B cell (primary cell): Measurements from ENCODE around the gene C3. TPM values are rescaled to one million over a fixed set of nuclear protein-coding genes. Genes with fewer than 3 reads are reported as not detected.
A peak's percentile ranks its signal among the peaks of the same experiment; 100 is the strongest.

Experiments
- ATAC-seq: fragments of 200-7000 bp; cut with Tn5 transposase; one replicate; pipeline ENCODE4 v1.10.0; 2021; ENCODE audit warnings: low read depth, mild to moderate bottlenecking, moderate number of reproducible peaks, moderate library complexity
- CTCF ChIA-PET: fragments of 350-600 bp; sonication (Branson Sonifier 250); formaldehyde crosslinking; loops from one replicate; lab custom pipeline; 2021; ENCODE audit warnings: antibody characterized with exemption, inconsistent platforms; lab: Charles Lee
- POLR2A ChIA-PET: fragments of 350-600 bp; sonication (Branson Sonifier 250); formaldehyde crosslinking; loops from one replicate; lab custom pipeline; 2021; ENCODE audit warnings: antibody characterized with exemption; lab: Charles Lee
- DNase-seq: peaks from one replicate; pipeline ENCODE4 v3.0.0; 2013
- H2AFZ ChIP-seq: 2 replicates; pipeline ENCODE4 v1.6.1; 2012; ENCODE audit warnings: mild to moderate bottlenecking, low read depth, low read length; ENCODE audit not compliant: insufficient read depth, poor library complexity, severe bottlenecking
- H3K27ac ChIP-seq, 2 donors: 1 replicate in 1 of 2; 2 replicates in 1 of 2; pipeline ENCODE4 v1.5.1; 2012 to 2013; ENCODE audit warnings: low read length in 2 of 2, mild to moderate bottlenecking in 2 of 2, moderate library complexity in 1 of 2
- H3K27me3 ChIP-seq, 4 experiments: fragments of 200-600 bp in 1 of 4; sonication (generic) in 1 of 4; replicated peaks in 1 of 4; 1 replicate in 2 of 4; 2 replicates in 2 of 4; pipeline versions ENCODE4 v1.6.1 to v1.7.0; 2013 to 2016; ENCODE audit warnings: low read length in 3 of 4, mild to moderate bottlenecking in 2 of 4, mixed read lengths in 1 of 4, moderate library complexity in 1 of 4; ENCODE audit not compliant: insufficient read depth in 4 of 4, control insufficient read depth in 3 of 4; ENCODE audit errors: control extremely low read depth in 1 of 4
- H3K36me3 ChIP-seq, 2 experiments: replicated peaks in 1 of 2; 1 replicate in 1 of 2; 2 replicates in 1 of 2; pipeline versions ENCODE4 v1.6.1 to v1.7.1; 2013; ENCODE audit warnings: low read length in 1 of 2; ENCODE audit not compliant: insufficient read depth in 2 of 2, control insufficient read depth in 1 of 2; ENCODE audit errors: control extremely low read depth in 1 of 2, extremely low read depth in 1 of 2
- H3K4me1 ChIP-seq, 2 donors: fragments of 200-600 bp in 1 of 2; sonication (generic) in 1 of 2; 1 replicate in 1 of 2; 2 replicates in 1 of 2; pipeline versions ENCODE4 v1.5.1 to v1.6.1; 2013 to 2017; ENCODE audit warnings: low read length in 2 of 2; ENCODE audit not compliant: control insufficient read depth in 2 of 2, insufficient read depth in 2 of 2
- H3K4me2 ChIP-seq: replicated peaks from 2 replicates; pipeline ENCODE3; 2012; ENCODE audit warnings: mild to moderate bottlenecking, low read depth, low read length; ENCODE audit not compliant: poor library complexity, severe bottlenecking
- H3K4me3 ChIP-seq, 5 experiments: fragments of 200-600 bp in 1 of 5; sonication (generic) in 1 of 5; 1 replicate in 3 of 5; 2 replicates in 2 of 5; pipeline versions ENCODE4 v1.5.1 to v1.7.0; 2011 to 2016; ENCODE audit warnings: low read length in 4 of 5, mild to moderate bottlenecking in 4 of 5, low read depth in 2 of 5, control low read depth in 1 of 5, moderate library complexity in 1 of 5; ENCODE audit not compliant: insufficient read depth in 1 of 5; ENCODE audit errors: control extremely low read depth in 1 of 5, extremely low read depth in 1 of 5
- H3K79me2 ChIP-seq: fragments of 200-600 bp; sonication (generic); one replicate; pipeline ENCODE4 v1.6.0; 2016; ENCODE audit warnings: low read length; ENCODE audit not compliant: control insufficient read depth, insufficient read depth
- H3K9ac ChIP-seq: fragments of 200-600 bp; sonication (generic); 2 replicates; pipeline ENCODE4 v1.6.1; 2017; ENCODE audit warnings: mild to moderate bottlenecking, low read length, moderate library complexity
- H3K9me3 ChIP-seq, 3 donors: one replicate each; pipeline versions ENCODE4 v1.6.1 to v1.7.1; 2013; ENCODE audit warnings: low read length in 2 of 3; ENCODE audit not compliant: control insufficient read depth in 2 of 3, insufficient read depth in 1 of 3; ENCODE audit errors: control extremely low read depth in 1 of 3
- H4K20me1 ChIP-seq: 2 replicates; pipeline ENCODE4 v1.6.0; 2012; ENCODE audit warnings: mild to moderate bottlenecking, low read length; ENCODE audit not compliant: insufficient read depth, control insufficient read depth, poor library complexity, severe bottlenecking
- H3K27ac Mint-ChIP-seq: one replicate; pipeline ENCODE4 v1.8.0; 2021; ENCODE audit warnings: mixed read lengths
- H3K27me3 Mint-ChIP-seq: one replicate; pipeline ENCODE4 v1.8.0; 2021; ENCODE audit warnings: mixed read lengths
- H3K4me1 Mint-ChIP-seq: one replicate; pipeline ENCODE4 v1.8.0; 2021; ENCODE audit warnings: mixed read lengths
- H3K4me3 Mint-ChIP-seq: one replicate; pipeline ENCODE4 v1.8.0; 2021; ENCODE audit warnings: mixed read lengths
- H3K9me3 Mint-ChIP-seq: one replicate; pipeline ENCODE4 v1.8.0; 2022; ENCODE audit warnings: mixed read lengths; ENCODE audit not compliant: insufficient read depth
- EZH2 ChIP-seq: IDR thresholded peaks from 2 replicates; pipeline ENCODE4 v1.6.1; 2012; ENCODE audit warnings: borderline replicate concordance, low read depth, mild to moderate bottlenecking, moderate library complexity, low read length; ENCODE audit not compliant: insufficient read depth, poor library complexity, severe bottlenecking
- WGBS: methylation state at CpG from one replicate; pipeline ENCODE4 v1.1.5; 2013; ENCODE audit warnings: missing lambda C conversion rate; ENCODE audit not compliant: insufficient coverage; 5-methylcytosine and 5-hydroxymethylcytosine counted together
- intact Hi-C: fragments of 100-400 bp; cut with micrococcal nuclease; formaldehyde crosslinking; loops from one replicate; pipeline ENCODE4 v1.10.0; 2022
- polyA plus RNA-seq: library from polyadenylated mRNA; depleted of rRNA; stranded (reverse); fragments of >200 nt; gene quantifications from 2 replicates; pipeline ENCODE4 v1.2.3, GENCODE V29; 2012
- total RNA-seq, 2 donors: library from RNA; stranded (reverse); fragments of 120-200 nt in 1 of 2; gene quantifications; 1 replicate in 1 of 2; 2 replicates in 1 of 2; pipeline versions ENCODE4 v1.2.3 to v1.2.4, GENCODE V29; 2013 to 2022
- TF ChIP-seq, protein P1 (sequence below): fragments of 200-600 bp; IDR thresholded peaks from one replicate; pipeline ENCODE4 v1.8.0; 2022; ENCODE audit warnings: antibody characterized with exemption, mild to moderate bottlenecking

C3 gene
- total and polyA plus RNA-seq, 2 donors (not counting 1 experiment from before 2014, with no cell fraction given) = 0.01 to 0.47 TPM

DNA sequence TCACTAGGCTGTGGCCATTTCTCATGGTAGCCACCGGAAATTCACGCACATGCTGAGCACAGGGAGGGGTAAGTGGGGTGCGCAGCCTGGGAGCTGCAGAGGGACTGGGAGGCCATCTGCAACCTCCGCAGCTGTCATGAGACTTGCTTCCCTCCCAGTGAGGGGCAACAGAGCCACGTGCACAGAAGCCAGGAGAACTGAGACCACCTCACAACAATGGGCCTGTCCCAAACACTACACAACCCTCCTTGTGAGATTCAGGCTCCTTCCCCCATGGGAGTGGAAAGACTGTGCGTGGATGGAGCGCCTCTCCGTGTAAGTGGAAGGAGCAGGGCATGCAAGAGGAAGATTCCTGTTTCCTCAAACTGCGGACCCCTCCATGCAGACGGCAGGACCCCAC is 8.8 kb downstream of the C3 start:
- intact Hi-C loops = no loop called here
- Histone ChIP-seq H3K27ac (no peak overlapping the region), H3K4me1 (peaks cover 3 to 11% of the 10 kb centered on the region in 2 donors), H3K27me3 (peaks cover 0 to 28% (median 5%) of the 10 kb centered on the region in 4 experiments), H3K9ac (no peak overlapping the region), H3K9me3 (no peaks in the 10 kb centered on the region), H3K4me3 (no peak overlapping the region), H3K4me2 (no peak overlapping the region), H3K36me3 (no peaks in the 10 kb centered on the region), H2AFZ (no peak overlapping the region), H3K79me2 (no peaks in the 10 kb centered on the region), H4K20me1 (no peaks in the 10 kb centered on the region)
- Mint-ChIP-seq H3K9me3 (no peaks in the 10 kb centered on the region), H3K4me3 (no peak overlapping the region), H3K4me1 (peaks cover 12% of the 10 kb centered on the region), H3K27ac (no peak overlapping the region), H3K27me3 (peaks cover 32% of the 10 kb centered on the region)
- ATAC-seq (no peak), DNase-seq (no peak)
- 73% methylated on average over 3 of the region's 10 CpGs for WGBS
- no peak for TF ChIP-seq EZH2
- TF ChIP-seq, protein P1, sequence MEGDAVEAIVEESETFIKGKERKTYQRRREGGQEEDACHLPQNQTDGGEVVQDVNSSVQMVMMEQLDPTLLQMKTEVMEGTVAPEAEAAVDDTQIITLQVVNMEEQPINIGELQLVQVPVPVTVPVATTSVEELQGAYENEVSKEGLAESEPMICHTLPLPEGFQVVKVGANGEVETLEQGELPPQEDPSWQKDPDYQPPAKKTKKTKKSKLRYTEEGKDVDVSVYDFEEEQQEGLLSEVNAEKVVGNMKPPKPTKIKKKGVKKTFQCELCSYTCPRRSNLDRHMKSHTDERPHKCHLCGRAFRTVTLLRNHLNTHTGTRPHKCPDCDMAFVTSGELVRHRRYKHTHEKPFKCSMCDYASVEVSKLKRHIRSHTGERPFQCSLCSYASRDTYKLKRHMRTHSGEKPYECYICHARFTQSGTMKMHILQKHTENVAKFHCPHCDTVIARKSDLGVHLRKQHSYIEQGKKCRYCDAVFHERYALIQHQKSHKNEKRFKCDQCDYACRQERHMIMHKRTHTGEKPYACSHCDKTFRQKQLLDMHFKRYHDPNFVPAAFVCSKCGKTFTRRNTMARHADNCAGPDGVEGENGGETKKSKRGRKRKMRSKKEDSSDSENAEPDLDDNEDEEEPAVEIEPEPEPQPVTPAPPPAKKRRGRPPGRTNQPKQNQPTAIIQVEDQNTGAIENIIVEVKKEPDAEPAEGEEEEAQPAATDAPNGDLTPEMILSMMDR = no peak
- ChIA-PET CTCF (interaction anchor here (0.6 to 0.8 kb wide), 2 partner anchors 16 to 195 kb away, joined by 3 to 4 read pairs; no protein-coding TSS in a partner anchor), POLR2A (no interaction called here)

DNA sequence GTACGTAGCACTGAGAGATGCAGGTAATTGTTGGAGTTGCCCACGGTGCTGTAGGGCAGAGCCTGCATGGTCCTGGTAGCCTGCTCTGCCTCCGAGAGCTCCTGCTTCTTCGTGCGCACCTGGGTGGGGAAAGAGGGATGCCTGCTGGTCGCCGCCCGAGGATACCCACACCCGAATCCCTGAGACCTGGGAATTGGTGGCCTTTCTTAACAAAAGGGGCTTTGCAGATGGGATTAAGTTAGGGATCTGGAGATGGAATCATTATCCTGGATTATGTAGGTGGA is 9.4 kb downstream of the C3 start:
- no peak overlapping the region for H3K9ac ChIP-seq
- no peaks in the 10 kb centered on the region for H4K20me1 ChIP-seq
- H3K27ac ChIP-seq = no peak overlapping the region
- H3K79me2 ChIP-seq = no peaks in the 10 kb centered on the region
- H3K4me3 ChIP-seq = no peak overlapping the region
- ChIA-PET POLR2A (no interaction called here), CTCF (interaction anchor here (0.6 kb wide), 1 partner anchor 15 kb away, joined by 4 read pairs; no protein-coding TSS in a partner anchor)
- no peak for DNase-seq
- no peaks in the 10 kb centered on the region for H3K36me3 ChIP-seq
- peak overlapping the region; percentile 60 for H2AFZ ChIP-seq
- no peaks in the 10 kb centered on the region for H3K9me3 Mint-ChIP-seq
- WGBS = 61% methylated on average over 9 of the region's 9 CpGs
- H3K27me3 ChIP-seq = peaks cover 0 to 28% (median 5%) of the 10 kb centered on the region in 4 experiments
- H3K4me3 Mint-ChIP-seq = no peak overlapping the region
- H3K27ac Mint-ChIP-seq = no peak overlapping the region
- peaks cover 32% of the 10 kb centered on the region for H3K27me3 Mint-ChIP-seq
- intact Hi-C loops = no loop called here
- no peak for TF ChIP-seq EZH2
- peaks cover 3 to 11% of the 10 kb centered on the region in 2 donors for H3K4me1 ChIP-seq
- no peak for ATAC-seq
- peak overlapping the region; percentile 43 for H3K4me2 ChIP-seq
- H3K9me3 ChIP-seq = no peaks in the 10 kb centered on the region
- H3K4me1 Mint-ChIP-seq = peaks cover 12% of the 10 kb centered on the region
